ENCODE results near the gene ALPG.
"Not testable (repeated sequence)": the region's sequence is repeated elsewhere in the genome, so short reads cannot be mapped to it uniquely, and the experiment has no call there.

ALPG gene

DNA sequence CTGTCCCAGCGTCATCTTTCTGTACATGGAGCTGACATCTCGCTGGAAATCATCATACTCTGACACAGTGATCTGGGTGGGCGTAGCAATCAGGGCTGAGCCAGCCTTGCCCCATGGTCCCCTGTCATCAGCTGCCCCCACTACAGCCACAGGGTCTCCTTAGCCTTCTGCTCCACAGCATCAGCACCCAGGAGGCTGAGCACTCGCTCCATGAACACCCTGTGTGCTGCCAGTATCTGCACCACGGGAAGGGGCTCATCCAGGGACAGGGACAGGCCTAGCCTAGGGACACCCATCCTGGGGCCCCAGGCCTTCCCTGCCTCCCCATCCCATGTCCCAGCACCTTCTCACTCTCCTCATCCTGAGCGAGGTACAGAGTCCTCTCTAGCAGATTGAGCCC lies 11.4 kb downstream of the ALPG start:
- peaks cover 10% of the 10 kb centered on the region for H3K4me1 Mint-ChIP-seq
- peaks cover 10% of the 10 kb centered on the region for H3K9me3 Mint-ChIP-seq
- no peak for DNase-seq
- peaks cover 49% of the 10 kb centered on the region for H3K27me3 Mint-ChIP-seq
- ATAC-seq = no peak
- H3K27ac Mint-ChIP-seq = no peak overlapping the region
- peak overlapping the region; percentile 9 for H3K4me3 Mint-ChIP-seq
- peaks cover 2% of the 10 kb centered on the region for H3K36me3 Mint-ChIP-seq (ENCODE audit: low read depth)

GRCh38 chr2:232418466-232419244 lies 12.0 kb downstream of the ALPG start:
- Mint-ChIP-seq H3K4me1 (peaks cover 4% of the 10 kb centered on the region), H3K36me3 (ENCODE audit: low read depth) (peaks cover 2% of the 10 kb centered on the region), H3K27me3 (peaks cover 43% of the 10 kb centered on the region), H3K9me3 (peaks cover 10% of the 10 kb centered on the region), H3K27ac (no peak overlapping the region), H3K4me3 (peak overlapping the region; percentile 9)
- DNase-seq (peak; percentile 48), ATAC-seq (peak; percentile 56)

DNA sequence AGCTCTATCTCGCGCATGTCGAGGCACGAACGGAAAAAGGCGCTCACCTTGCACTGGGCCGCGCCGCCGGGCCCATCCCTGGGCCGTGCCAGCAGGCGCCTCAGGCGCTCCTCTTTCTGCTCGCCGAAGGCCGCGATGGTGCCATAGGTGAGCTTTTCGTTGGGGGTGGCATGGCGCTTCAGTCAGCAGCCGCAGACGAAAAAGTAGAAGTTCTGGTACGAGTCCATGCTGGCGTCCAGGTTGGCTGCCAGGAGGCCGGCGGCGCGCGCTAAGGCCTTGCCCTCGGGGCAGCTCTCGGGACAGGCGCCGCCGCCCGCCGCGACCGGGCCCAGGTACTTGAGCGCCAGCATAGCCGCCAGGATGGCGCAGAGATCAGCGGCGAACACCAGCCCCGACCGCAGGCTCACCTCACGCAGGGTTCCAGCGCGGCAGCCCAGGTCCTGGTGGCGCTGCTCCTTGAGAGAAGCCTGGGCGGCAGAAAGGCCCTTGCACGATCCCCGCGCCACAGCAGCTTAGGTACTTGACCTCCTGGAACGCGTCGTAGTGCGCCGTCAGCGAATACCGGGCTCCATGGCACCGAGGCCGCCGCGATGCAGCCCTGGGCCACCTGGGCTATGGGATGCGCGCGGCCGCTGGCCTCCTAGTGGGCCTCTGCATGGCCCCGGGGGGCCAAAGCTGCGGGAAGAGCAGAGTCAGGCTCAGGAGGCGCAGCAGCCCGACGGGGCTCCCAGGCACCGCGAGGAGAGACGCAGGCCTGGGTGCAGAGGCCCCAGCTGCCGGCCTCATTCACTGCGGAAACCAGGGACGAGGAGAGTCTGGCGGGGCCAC lies 12.8 kb downstream of the ALPG start:
- ATAC-seq (peak; percentile 64), DNase-seq (peak; percentile 23)
- H3K27ac Mint-ChIP-seq = no peak overlapping the region
- H3K36me3 Mint-ChIP-seq (ENCODE audit: low read depth) = peaks cover 2% of the 10 kb centered on the region
- peaks cover 3% of the 10 kb centered on the region for H3K4me1 Mint-ChIP-seq
- H3K9me3 Mint-ChIP-seq = peaks cover 10% of the 10 kb centered on the region
- H3K4me3 Mint-ChIP-seq = peak overlapping the region; percentile 9
- peaks cover 42% of the 10 kb centered on the region for H3K27me3 Mint-ChIP-seq

- H3K36me3 Mint-ChIP-seq (ENCODE audit: low read depth) = peaks cover 2% of the 10 kb centered on the region
- H3K9me3 Mint-ChIP-seq = peaks cover 10% of the 10 kb centered on the region
- no peak for ATAC-seq
- H3K4me3 Mint-ChIP-seq = no peak overlapping the region
- no peak for DNase-seq
- H3K4me1 Mint-ChIP-seq = peaks cover 3% of the 10 kb centered on the region
- H3K27ac Mint-ChIP-seq = no peak overlapping the region
- H3K27me3 Mint-ChIP-seq = peaks cover 42% of the 10 kb centered on the region
Measured at GRCh38 chr2:232420073-232420454, 13.4 kb downstream of the ALPG start.

GRCh38 chr2:232420463-232421188 lies 14.0 kb downstream of the ALPG start:
- H3K4me1 Mint-ChIP-seq = peaks cover 3% of the 10 kb centered on the region
- no peak overlapping the region for H3K27ac Mint-ChIP-seq
- ATAC-seq (no peak), DNase-seq (no peak)
- peaks cover 41% of the 10 kb centered on the region for H3K27me3 Mint-ChIP-seq
- H3K9me3 Mint-ChIP-seq = peaks cover 10% of the 10 kb centered on the region
- H3K4me3 Mint-ChIP-seq = no peak overlapping the region
- H3K36me3 Mint-ChIP-seq (ENCODE audit: low read depth) = peaks cover 2% of the 10 kb centered on the region

GRCh38 chr2:232421189-232421785 lies 14.6 kb downstream of the ALPG start:
- H3K27ac Mint-ChIP-seq = no peak overlapping the region
- no peak for ATAC-seq
- peaks cover 10% of the 10 kb centered on the region for H3K9me3 Mint-ChIP-seq
- no peak overlapping the region for H3K4me3 Mint-ChIP-seq
- H3K36me3 Mint-ChIP-seq (ENCODE audit: low read depth) = peaks cover 2% of the 10 kb centered on the region
- DNase-seq = no peak
- H3K27me3 Mint-ChIP-seq = peaks cover 38% of the 10 kb centered on the region
- peaks cover 3% of the 10 kb centered on the region for H3K4me1 Mint-ChIP-seq

DNA sequence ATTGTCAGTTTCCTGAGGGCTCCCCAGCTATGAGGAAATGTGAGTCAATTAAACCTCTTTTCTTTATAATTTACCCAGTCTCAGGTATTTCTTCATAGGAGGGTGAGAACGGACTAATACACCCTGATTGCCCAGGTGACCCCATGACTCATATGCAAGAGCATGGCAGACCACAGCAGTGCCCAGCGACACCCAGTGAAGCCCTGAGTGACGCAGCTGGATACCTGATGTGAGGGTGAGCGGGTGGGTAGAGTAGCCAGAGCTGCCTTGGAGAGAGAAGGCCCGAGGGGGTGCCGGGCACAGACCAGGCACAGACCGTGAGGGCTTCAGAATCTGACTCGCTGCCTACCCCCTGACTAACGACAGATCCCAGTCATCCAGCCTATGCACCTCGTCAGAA lies 15.4 kb downstream of the ALPG start:
- H3K9me3 Mint-ChIP-seq = peaks cover 10% of the 10 kb centered on the region
- no peak for ATAC-seq
- no peak overlapping the region for H3K27ac Mint-ChIP-seq
- peaks cover 2% of the 10 kb centered on the region for H3K36me3 Mint-ChIP-seq (ENCODE audit: low read depth)
- no peak overlapping the region for H3K4me3 Mint-ChIP-seq
- peaks cover 3% of the 10 kb centered on the region for H3K4me1 Mint-ChIP-seq
- H3K27me3 Mint-ChIP-seq = peaks cover 38% of the 10 kb centered on the region
- no peak for DNase-seq

DNA sequence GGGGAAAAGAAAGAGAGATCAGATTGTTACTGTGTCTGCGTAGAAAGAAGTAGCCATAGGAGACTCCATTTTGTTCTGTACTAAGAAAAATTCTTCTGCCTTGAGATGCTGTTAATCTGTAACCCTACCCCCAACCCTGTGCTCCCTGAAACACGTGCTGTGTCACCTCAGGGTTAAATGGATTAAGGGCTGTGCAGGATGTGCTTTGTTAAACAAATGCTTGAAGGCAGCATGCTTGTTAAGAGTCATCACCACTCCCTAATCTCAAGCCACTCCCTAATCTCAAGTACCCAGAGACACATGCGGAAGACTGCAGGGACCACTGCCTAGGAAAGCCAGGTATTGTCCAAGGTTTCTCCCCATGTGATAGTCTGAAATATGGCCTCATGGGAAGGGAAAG lies 16.4 kb downstream of the ALPG start:
- Mint-ChIP-seq H3K9me3 (peaks cover 10% of the 10 kb centered on the region), H3K27me3 (peaks cover 33% of the 10 kb centered on the region)
- H3K36me3 Mint-ChIP-seq (ENCODE audit: low read depth); H3K27ac Mint-ChIP-seq; DNase-seq; ATAC-seq; H3K4me1 Mint-ChIP-seq; H3K4me3 Mint-ChIP-seq: not testable (repeated sequence)

GRCh38 chr2:232423407-232423806 lies 16.8 kb downstream of the ALPG start:
- peaks cover 29% of the 10 kb centered on the region for H3K27me3 Mint-ChIP-seq
- H3K4me3 Mint-ChIP-seq; H3K27ac Mint-ChIP-seq; H3K4me1 Mint-ChIP-seq; ATAC-seq; DNase-seq; H3K36me3 Mint-ChIP-seq (ENCODE audit: low read depth): not testable (repeated sequence)
- peaks cover 10% of the 10 kb centered on the region for H3K9me3 Mint-ChIP-seq

DNA sequence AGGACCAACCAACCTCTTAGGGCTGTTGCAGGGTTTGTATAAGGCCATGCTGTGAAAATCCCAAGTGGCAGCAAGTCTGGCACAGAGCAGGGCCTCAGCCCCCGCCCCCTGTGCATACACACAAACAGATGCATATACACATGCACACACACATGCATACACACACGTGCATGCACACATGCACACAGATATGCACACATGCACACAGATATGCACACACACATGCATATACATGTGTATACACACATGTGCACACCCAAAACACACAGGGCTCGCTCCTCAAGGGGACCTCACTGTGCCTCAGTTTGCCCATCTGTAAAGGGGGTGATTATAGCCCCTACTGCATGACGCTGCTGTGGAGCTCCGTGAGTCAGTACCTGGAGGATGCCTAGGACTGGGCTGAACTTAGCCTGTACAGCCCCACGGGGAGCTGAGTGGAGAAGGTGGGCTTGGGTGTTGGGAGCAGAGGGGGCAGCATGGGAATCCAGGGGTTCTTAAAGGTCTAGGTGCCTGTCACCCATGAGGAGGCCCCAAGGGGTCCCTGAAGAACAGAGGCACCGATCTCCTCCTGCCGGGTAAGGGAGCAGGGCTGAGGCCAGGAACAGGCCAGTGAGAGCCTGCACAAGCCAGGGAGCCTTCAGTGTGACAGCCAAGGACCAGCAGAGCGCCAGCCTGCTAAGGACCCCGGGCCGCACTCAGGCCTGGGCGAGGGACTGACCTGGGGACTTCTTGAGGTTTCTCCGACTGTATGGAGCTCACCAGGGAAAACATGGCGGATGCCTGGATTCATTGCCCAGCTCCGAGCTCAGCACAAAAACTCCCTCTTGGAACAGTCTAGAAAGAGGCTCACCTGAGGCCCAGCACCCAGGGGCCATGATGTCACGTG lies 25.3 kb downstream of the ALPG start:
- no peak overlapping the region for H3K4me3 Mint-ChIP-seq
- H3K4me1 Mint-ChIP-seq = no peaks in the 10 kb centered on the region
- H3K27ac Mint-ChIP-seq = no peak overlapping the region
- DNase-seq (no peak), ATAC-seq (no peak)
- peaks cover 2% of the 10 kb centered on the region for H3K27me3 Mint-ChIP-seq
- H3K9me3 Mint-ChIP-seq = no peaks in the 10 kb centered on the region
- H3K36me3 Mint-ChIP-seq (ENCODE audit: low read depth) = no peaks in the 10 kb centered on the region

- Mint-ChIP-seq H3K27ac (no peak overlapping the region), H3K4me3 (no peak overlapping the region), H3K9me3 (no peaks in the 10 kb centered on the region), H3K36me3 (ENCODE audit: low read depth) (no peaks in the 10 kb centered on the region), H3K27me3 (peaks cover 2% of the 10 kb centered on the region), H3K4me1 (no peaks in the 10 kb centered on the region)
- ATAC-seq (peak; percentile 42), DNase-seq (no peak)
Measured at GRCh38 chr2:232432598-232433184, 26.0 kb downstream of the ALPG start.

- H3K4me1 Mint-ChIP-seq; DNase-seq; H3K27ac Mint-ChIP-seq; H3K9me3 Mint-ChIP-seq; H3K36me3 Mint-ChIP-seq (ENCODE audit: low read depth); ATAC-seq; H3K27me3 Mint-ChIP-seq; H3K4me3 Mint-ChIP-seq: not testable (repeated sequence)
Measured at GRCh38 chr2:232433622-232434021, 27.0 kb downstream of the ALPG start.

- DNase-seq = no peak
- no peak for ATAC-seq
- Mint-ChIP-seq H3K9me3 (no peaks in the 10 kb centered on the region), H3K36me3 (ENCODE audit: low read depth) (no peaks in the 10 kb centered on the region), H3K27ac (no peak overlapping the region), H3K27me3 (peaks cover 2% of the 10 kb centered on the region), H3K4me3 (no peak overlapping the region), H3K4me1 (no peaks in the 10 kb centered on the region)
Measured at GRCh38 chr2:232434091-232434490, 27.4 kb downstream of the ALPG start.

Measured in activated naive CD8-positive, alpha-beta T cell treated with anti-CD3 and anti-CD28 coated beads, Interleukin-2, amount 50 U/mL, for 24 hours (primary cell).